ENCODE measurements around the gene OR13F1. TPM values are rescaled to one million over a fixed set of nuclear protein-coding genes. Genes with fewer than 3 reads are reported as not detected.

OR13F1 gene
- total RNA-seq, 1 experiment from 2014 or later: not detected

DNA sequence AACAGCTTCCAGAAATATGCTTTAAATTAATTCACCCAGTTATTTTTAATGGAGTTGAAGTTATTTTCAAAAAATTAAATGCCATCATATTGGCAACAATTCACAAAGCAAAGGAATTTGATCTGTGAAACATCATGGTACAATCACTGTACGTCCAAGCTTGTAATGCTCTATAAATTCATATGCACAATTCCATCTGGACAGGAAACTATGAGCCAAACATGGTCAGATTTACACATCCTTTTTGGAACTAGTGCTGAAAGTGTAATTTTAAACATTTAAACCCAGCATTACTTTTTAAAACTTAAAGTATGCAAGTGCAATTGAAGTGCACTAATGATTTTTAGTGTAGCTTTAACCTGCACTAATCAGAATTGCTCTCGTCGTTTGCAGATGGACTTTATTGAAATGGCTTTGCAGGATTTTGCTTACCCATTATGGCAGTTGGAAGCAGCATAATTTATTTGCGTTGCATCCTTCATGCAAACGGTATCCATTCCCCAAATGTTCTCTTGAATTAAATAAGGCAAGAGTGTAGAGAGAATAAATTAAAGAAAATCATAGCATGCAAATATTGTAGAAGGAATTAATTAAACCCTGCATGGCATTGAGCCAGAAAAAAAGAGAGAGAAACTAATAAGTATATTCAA, 21.0 kb upstream of the OR13F1 start:
- ChIA-PET RAD21 (ENCODE audit: low non-redundant PET in 1 of 2, low total read pairs in 2 of 2, uncharacterized antibody in 2 of 2, unreplicated experiment in 2 of 2) (no interaction called here), POLR2A (no interaction called here), CTCF (no interaction called here)
- Histone ChIP-seq H3K4me3 (replicated peaks in 1 of 2; ENCODE audit: low read depth in 1 of 2, low read length in 2 of 2) (no peak overlapping the region), H3K9ac (ENCODE audit: low read length) (no peak overlapping the region), H3K9me3 (ENCODE audit: control insufficient read depth in 1 of 2, insufficient read depth in 1 of 2, low read depth in 1 of 2, low read length in 2 of 2) (no peaks in the 10 kb centered on the region), H2AFZ (ENCODE audit: low read depth, low read length, poor library complexity, severe bottlenecking) (no peak overlapping the region), H3K27me3 (ENCODE audit: insufficient read depth, low read length) (no peaks in the 10 kb centered on the region), H3K36me3 (ENCODE audit: control insufficient read depth in 1 of 2, insufficient read depth in 2 of 2, low read length in 2 of 2) (no peaks in the 10 kb centered on the region), H4K20me1 (ENCODE audit: insufficient read depth) (no peaks in the 10 kb centered on the region), H3K4me1 (ENCODE audit: control insufficient read depth in 1 of 2, insufficient read depth in 2 of 2, low read length in 2 of 2) (no peaks in the 10 kb centered on the region), H3K9me2 (ENCODE audit: insufficient read depth) (no peaks in the 10 kb centered on the region), H3K4me2 (ENCODE audit: low read length) (no peak overlapping the region), H3K27ac (ENCODE audit: low read depth, low read length) (no peak overlapping the region), H3K79me2 (ENCODE audit: insufficient read depth, low read length) (no peaks in the 10 kb centered on the region)
- DNase-seq (ENCODE audit: low read depth, low spot score): no peak
- intact Hi-C loops (cut with micrococcal nuclease): no loop called here
- TF ChIP-seq, protein P1, sequence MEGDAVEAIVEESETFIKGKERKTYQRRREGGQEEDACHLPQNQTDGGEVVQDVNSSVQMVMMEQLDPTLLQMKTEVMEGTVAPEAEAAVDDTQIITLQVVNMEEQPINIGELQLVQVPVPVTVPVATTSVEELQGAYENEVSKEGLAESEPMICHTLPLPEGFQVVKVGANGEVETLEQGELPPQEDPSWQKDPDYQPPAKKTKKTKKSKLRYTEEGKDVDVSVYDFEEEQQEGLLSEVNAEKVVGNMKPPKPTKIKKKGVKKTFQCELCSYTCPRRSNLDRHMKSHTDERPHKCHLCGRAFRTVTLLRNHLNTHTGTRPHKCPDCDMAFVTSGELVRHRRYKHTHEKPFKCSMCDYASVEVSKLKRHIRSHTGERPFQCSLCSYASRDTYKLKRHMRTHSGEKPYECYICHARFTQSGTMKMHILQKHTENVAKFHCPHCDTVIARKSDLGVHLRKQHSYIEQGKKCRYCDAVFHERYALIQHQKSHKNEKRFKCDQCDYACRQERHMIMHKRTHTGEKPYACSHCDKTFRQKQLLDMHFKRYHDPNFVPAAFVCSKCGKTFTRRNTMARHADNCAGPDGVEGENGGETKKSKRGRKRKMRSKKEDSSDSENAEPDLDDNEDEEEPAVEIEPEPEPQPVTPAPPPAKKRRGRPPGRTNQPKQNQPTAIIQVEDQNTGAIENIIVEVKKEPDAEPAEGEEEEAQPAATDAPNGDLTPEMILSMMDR (IDR thresholded peaks at IDR 0.05 in 2 of 3, conservative IDR thresholded peaks at IDR 0.05 in 1 of 3; ENCODE audit: borderline replicate concordance in 1 of 3, insufficient read depth in 1 of 3, low read depth in 2 of 3, low read length in 2 of 3): no peak
- no peak for TF ChIP-seq POLR2A (IDR thresholded peaks at IDR 0.05; ENCODE audit: borderline replicate concordance, extremely low read depth, insufficient read depth, insufficient read length)
- TF ChIP-seq SIN3A (IDR thresholded peaks at IDR 0.05; ENCODE audit: low read depth): no peak
- no peak for TF ChIP-seq EGR1 (IDR thresholded peaks at IDR 0.05; ENCODE audit: low read depth)
- TF ChIP-seq, protein P2, sequence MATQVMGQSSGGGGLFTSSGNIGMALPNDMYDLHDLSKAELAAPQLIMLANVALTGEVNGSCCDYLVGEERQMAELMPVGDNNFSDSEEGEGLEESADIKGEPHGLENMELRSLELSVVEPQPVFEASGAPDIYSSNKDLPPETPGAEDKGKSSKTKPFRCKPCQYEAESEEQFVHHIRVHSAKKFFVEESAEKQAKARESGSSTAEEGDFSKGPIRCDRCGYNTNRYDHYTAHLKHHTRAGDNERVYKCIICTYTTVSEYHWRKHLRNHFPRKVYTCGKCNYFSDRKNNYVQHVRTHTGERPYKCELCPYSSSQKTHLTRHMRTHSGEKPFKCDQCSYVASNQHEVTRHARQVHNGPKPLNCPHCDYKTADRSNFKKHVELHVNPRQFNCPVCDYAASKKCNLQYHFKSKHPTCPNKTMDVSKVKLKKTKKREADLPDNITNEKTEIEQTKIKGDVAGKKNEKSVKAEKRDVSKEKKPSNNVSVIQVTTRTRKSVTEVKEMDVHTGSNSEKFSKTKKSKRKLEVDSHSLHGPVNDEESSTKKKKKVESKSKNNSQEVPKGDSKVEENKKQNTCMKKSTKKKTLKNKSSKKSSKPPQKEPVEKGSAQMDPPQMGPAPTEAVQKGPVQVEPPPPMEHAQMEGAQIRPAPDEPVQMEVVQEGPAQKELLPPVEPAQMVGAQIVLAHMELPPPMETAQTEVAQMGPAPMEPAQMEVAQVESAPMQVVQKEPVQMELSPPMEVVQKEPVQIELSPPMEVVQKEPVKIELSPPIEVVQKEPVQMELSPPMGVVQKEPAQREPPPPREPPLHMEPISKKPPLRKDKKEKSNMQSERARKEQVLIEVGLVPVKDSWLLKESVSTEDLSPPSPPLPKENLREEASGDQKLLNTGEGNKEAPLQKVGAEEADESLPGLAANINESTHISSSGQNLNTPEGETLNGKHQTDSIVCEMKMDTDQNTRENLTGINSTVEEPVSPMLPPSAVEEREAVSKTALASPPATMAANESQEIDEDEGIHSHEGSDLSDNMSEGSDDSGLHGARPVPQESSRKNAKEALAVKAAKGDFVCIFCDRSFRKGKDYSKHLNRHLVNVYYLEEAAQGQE (IDR thresholded peaks at IDR 0.05; ENCODE audit: low read depth): no peak
- TF ChIP-seq JUND (IDR thresholded peaks at IDR 0.05): no peak
- TF ChIP-seq, protein P3, sequence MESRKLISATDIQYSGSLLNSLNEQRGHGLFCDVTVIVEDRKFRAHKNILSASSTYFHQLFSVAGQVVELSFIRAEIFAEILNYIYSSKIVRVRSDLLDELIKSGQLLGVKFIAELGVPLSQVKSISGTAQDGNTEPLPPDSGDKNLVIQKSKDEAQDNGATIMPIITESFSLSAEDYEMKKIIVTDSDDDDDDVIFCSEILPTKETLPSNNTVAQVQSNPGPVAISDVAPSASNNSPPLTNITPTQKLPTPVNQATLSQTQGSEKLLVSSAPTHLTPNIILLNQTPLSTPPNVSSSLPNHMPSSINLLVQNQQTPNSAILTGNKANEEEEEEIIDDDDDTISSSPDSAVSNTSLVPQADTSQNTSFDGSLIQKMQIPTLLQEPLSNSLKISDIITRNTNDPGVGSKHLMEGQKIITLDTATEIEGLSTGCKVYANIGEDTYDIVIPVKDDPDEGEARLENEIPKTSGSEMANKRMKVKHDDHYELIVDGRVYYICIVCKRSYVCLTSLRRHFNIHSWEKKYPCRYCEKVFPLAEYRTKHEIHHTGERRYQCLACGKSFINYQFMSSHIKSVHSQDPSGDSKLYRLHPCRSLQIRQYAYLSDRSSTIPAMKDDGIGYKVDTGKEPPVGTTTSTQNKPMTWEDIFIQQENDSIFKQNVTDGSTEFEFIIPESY (IDR thresholded peaks at IDR 0.05; ENCODE audit: extremely low read depth, insufficient replicate concordance, low read length): no peak
- TF ChIP-seq EZH2phosphoT487 (IDR thresholded peaks at IDR 0.05; ENCODE audit: borderline replicate concordance): no peak
- no peak for TF ChIP-seq ZNF274 (IDR thresholded peaks at IDR 0.05; ENCODE audit: low read depth, low read length)
- no peak for TF ChIP-seq ELF1 (IDR thresholded peaks at IDR 0.05; ENCODE audit: borderline replicate concordance, low read depth)
- TF ChIP-seq TCF7L2 (IDR thresholded peaks at IDR 0.05; ENCODE audit: borderline replicate concordance, extremely low read depth, insufficient read depth, insufficient read length): no peak
- no peak for TF ChIP-seq SRF (IDR thresholded peaks at IDR 0.05; ENCODE audit: low read depth)
- TF ChIP-seq, protein P4, sequence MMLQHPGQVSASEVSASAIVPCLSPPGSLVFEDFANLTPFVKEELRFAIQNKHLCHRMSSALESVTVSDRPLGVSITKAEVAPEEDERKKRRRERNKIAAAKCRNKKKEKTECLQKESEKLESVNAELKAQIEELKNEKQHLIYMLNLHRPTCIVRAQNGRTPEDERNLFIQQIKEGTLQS (IDR thresholded peaks at IDR 0.05): no peak
- no peak for TF ChIP-seq YY1 (IDR thresholded peaks at IDR 0.05; ENCODE audit: extremely low read depth, insufficient replicate concordance, low read depth, low read length)
- TF ChIP-seq POLR2AphosphoS5 (IDR thresholded peaks at IDR 0.05; ENCODE audit: low read depth, low read length): no peak
- TF ChIP-seq, protein P5, sequence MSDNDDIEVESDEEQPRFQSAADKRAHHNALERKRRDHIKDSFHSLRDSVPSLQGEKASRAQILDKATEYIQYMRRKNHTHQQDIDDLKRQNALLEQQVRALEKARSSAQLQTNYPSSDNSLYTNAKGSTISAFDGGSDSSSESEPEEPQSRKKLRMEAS (IDR thresholded peaks at IDR 0.05): no peak
- no peak for TF ChIP-seq CBX3 (IDR thresholded peaks at IDR 0.05; ENCODE audit: low read depth)
- no peak for ATAC-seq
- BruUV-seq (replicated peaks): no TSS peak
